ENCODE data around the gene SUGP2.
A peak's percentile ranks its signal among the peaks of the same experiment; 100 is the strongest.

The SUGP2 gene

DNA sequence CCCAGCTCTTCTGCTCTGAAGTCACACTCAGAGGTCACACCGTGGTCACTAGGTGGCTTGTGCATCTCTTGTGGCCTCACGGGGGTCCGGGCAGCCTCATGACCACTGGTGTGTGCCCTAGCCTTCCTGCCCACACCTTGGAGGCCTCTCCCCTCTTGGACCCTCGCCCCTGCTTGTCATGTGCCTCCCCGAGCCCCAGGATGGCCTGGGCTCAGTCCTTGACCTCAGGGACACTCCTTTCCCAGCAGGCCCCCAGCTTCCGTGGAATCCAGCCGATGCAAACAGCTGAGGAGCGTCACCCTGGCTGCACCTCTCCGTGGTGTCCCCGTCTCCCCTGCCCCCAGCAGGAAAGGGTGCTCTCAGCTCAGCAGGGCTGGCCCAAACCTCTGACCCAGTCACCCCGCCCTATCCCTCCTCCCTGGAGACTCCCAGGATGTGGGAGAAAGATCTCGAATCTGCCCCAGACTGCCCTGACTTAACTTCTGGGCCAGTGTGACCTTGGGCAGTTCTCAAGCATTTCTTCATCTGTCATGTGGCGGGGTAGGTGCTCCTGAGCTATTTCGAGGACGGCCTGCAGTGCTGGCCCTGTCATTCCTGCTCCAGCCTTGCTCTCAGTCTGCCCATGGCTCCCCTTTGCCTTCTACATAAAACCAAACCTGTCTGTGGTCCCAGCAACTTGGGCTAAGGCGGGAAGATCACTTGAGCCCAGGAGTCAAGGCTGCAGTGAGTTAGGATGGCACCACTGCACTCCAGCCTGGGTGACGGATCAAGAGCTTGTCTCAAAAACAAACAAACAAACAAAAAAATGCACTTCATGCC is 25.9 kb upstream of the SUGP2 start:
- no peak for DNase-seq

GRCh38 chr19:19057720-19058119 is 24.4 kb upstream of the SUGP2 start:
- no peak for DNase-seq

- no peak for DNase-seq
Measured at GRCh38 chr19:19057317-19057716, 24.0 kb upstream of the SUGP2 start.

DNA sequence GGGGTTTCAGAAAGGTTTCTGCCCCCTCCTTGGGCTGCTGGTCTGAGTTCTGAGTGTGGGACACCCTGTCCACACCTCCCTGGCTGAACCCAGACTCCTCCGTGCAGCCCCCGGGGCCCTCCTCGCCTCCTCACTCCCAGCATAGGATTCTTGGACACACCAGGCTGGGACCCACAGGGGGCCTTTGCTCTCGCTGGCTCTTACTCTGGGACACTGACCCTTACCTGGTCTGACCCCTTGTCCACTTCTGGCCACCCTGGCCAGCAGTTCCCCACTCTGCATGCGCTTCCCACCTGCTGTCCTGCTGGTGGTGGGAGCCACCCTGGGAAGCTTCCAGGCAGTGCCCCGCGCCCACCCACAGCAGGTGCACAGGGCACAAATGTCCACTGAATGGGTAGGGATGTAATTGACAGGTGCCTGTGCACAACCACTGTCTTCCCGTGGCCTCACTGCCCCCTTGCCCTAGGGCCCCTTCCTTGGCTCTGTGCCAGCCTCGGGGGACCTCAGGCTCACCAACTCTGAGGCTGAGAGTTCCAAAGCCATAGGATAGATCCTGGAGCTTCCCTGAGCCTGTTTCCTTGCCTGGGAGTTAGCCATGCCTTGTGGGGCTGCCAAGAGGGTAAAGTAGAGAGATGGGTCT is 23.4 kb upstream of the SUGP2 start:
- DNase-seq = no peak

GRCh38 chr19:19055701-19056100 is 22.4 kb upstream of the SUGP2 start:
- DNase-seq = no peak

DNA sequence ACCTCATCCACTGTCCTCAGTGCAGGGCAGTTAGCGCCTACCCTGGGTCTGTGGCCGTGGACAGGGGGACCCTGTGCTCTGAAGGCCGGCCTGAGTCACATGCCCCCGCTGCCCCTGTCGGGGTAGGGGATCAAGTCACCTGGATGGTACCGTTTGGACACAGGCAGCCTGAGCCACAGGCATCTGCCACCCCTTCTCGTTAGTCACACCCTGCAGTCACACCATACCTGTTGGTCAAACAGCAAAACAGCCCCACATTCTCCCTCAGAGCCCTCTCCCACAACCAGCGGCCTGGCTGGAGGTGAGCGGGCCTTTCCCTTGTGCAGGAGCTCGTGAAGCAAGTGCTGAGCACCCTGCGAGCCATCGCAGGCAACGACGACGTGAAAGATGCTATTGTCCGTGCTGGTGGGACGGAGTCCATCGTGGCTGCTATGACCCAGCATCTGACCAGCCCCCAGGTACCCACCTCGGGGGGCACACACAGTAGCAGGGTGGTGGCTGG is 21.7 kb upstream of the SUGP2 start:
- DNase-seq = no peak

- DNase-seq = no peak
Measured at GRCh38 chr19:19054315-19054938, 21.1 kb upstream of the SUGP2 start.

DNA sequence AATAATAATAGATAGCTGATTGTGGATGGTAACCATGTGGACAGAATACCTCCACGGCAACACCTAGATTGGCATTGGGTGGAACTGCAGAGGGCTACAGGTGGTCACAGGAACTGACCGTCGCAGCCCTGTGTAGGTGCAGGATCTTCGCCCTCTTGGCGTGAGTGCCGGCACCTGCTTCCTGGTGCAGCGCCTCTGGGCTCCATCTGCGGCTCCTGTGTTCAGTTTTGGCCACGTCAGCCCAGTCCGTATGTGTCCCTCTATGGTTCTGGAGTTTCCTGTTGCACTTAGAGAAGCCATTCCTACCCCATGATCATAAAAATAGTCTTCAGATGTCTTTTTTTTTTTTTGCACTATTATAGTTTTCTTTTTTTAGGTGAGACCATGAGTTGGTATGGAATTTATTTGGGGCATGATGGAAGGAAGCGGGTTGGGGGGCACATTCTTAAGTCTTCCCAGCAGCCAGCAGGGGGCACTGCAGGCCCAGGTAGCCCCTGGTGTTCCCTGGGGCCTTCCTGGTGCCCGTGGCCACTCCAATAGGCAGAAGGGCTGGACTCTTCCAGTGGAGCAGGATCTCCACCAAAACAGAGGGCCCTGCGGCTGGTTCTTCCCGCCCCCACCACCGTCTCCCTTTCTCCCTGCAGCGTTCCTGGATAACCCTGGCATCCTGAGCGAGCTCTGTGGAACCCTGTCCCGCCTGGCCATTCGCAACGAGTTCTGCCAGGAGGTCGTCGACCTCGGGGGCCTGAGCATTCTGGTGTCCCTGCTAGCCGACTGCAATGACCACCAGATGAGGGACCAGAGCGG is 20.4 kb upstream of the SUGP2 start:
- peak; percentile 58 to 62 for DNase-seq

GRCh38 chr19:19052921-19053320 is 19.6 kb upstream of the SUGP2 start:
- DNase-seq = no peak

GRCh38 chr19:19051478-19052213 is 18.3 kb upstream of the SUGP2 start:
- no peak for DNase-seq

- DNase-seq = no peak
Measured at GRCh38 chr19:19050731-19051130, 17.4 kb upstream of the SUGP2 start.

DNA sequence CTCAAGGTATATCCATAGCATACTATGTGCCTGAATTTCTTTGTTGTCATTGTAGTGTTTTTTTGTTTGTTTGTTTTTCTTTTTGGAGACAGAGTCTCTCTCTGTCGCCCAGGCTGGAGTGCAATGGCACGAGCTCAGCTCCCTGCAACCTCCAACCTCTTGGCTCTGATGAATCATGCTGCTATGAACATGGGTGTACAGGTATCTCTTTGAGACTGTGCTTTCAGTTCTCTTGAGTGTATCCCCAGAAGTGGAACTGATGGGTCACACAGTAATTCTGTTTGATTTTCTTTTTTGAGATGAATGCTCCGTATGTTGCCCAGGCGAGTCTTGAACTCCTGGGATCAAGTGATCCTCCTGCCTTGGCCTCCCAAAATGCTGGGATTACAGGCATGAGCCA is 16.8 kb upstream of the SUGP2 start:
- DNase-seq = no peak

DNA sequence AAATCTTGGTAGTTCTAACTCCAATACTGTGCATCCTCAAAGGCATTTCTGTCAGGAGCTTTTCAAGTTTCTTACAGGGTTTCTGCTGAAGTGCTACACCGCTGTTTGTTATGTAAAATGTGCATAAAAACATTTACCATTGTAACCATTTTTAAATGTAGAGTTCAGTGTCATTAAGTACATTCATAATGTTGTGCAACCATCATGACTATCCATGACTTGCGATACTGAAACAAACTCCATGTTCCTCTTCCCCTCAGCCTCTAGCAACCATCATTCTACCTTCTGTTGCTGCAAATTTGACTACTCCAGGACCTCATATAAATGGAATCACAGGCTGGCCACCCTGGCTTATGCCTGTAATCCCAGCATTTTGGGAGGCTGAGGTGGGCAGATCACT is 16.1 kb upstream of the SUGP2 start:
- no peak for DNase-seq

DNA sequence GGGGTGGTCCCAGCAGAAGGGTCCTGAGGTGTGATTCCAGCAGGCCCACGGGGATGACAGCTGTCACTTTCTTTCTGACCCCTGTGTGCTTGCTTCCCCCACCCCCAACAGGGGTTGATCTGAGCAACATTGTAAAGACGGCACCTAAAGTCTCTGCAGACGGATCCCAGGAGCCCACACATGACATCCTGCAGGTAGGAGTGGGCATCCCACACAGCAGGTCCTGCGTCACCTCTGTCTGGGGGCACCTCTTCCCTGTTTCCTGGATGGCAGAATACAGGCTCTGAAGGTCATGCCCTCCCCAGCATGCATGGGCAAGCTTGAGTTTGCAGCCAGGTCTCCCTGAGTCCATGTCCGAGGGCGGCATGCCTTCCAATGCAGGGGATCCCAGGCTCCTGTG is 10.6 kb upstream of the SUGP2 start:
- no peak for DNase-seq

GRCh38 chr19:19043481-19043880 is 10.2 kb upstream of the SUGP2 start:
- no peak for DNase-seq

GRCh38 chr19:19042732-19043280 is 9.5 kb upstream of the SUGP2 start:
- no peak for DNase-seq

GRCh38 chr19:19040417-19040816 is 7.1 kb upstream of the SUGP2 start:
- no peak for DNase-seq

DNA sequence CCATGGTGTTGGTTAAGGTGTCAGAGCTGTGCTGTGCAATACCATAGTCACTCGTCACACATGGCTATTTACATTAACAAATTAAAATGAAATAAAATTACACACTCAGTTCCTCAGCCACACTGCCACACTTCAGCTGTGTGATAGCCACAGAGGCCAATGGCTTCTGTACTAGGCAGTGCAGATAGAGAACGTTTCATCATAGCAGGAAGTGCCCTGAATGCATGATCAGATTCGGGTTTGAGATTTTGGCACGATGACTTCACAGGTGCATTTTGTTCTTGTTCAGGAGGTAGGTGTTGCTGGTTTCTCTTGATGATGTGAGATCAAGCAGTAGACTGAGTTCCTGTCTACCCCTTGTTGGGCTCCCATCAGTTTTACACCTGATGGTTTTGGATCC is 6.6 kb upstream of the SUGP2 start:
- DNase-seq = no peak

DNA sequence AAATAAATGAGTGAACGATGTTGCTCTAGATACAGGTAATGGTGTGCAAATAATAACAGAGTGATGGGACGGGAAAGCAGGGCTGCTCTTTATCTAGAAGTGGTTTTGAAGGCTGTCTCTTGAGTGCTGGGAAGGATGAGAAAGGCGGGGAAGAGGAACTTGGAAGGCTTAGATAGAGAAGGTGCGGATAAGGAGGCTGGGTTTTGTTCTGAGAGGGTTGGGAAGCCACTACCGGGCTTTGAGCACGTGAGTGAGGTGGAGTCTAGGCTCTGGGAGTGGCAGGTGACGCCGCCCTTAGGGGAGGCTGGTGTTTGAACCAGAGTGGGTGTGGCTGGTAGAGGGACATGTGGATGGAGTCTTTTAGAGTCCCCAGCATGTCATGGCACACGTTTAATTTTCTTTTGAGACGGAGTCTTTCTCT is 897 bp upstream of the SUGP2 start:
- peak; percentile 67 to 81 for DNase-seq

DNA sequence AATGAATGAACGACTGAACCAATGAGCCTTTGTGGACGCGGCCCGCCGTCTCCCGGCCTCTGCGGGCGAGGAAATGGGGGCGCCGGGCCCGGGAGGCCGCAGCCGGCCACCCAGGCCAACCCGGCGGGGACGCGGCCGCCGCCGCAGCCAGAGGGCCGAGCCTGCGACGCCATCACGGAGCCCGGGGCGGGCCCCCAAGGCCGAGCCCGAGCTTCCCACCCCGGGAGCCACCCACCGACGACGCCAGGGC is 216 bp downstream of the SUGP2 start:
- no peak for DNase-seq

GRCh38 chr19:19032420-19033175 is 719 bp downstream of the SUGP2 start:
- peak; percentile 60 to 71 for DNase-seq

GRCh38 chr19:19031891-19032290 is 1.4 kb downstream of the SUGP2 start:
- no peak for DNase-seq

Data from SHP77 (cell line).